Vagina (tissue), 2 donors: ENCODE data around the gene SMOC2. TPM values are rescaled to one million over a fixed set of nuclear protein-coding genes. Genes with fewer than 3 reads are reported as not detected.

Source experiments
- DNase-seq, 2 donors: peaks; one replicate each; pipeline ENCODE4 v3.0.0-alpha.2; 2017; ENCODE audit errors: extremely low spot score in 2 of 2
- H3K27ac ChIP-seq: fragments of 200-600 bp; sonication (generic); one replicate; pipeline ENCODE4 v1.5.1; 2019
- H3K27me3 ChIP-seq: fragments of 200-600 bp; sonication (generic); one replicate; pipeline ENCODE4 v1.5.1; 2019
- H3K36me3 ChIP-seq, 2 donors: fragments of 200-600 bp; sonication (generic); one replicate each; pipeline ENCODE4 v1.5.1; 2017 to 2019
- H3K4me1 ChIP-seq: fragments of 200-600 bp; sonication (generic); one replicate; pipeline ENCODE4 v1.5.1; 2019
- H3K4me3 ChIP-seq, 2 donors: fragments of 200-600 bp; sonication (generic); 1 replicate in 1 of 2; 2 replicates in 1 of 2; pipeline ENCODE4 v1.5.1; 2016 to 2019
- H3K9me3 ChIP-seq: fragments of 200-600 bp; sonication (generic); one replicate; pipeline ENCODE4 v1.5.1; 2019
- POLR2A ChIP-seq, 2 donors: fragments of 450-650 bp; IDR thresholded peaks; one replicate each; pipeline ENCODE4 v1.6.1; 2017; ENCODE audit warnings: antibody characterized with exemption in 2 of 2, mild to moderate bottlenecking in 2 of 2, moderate library complexity in 2 of 2
- POLR2AphosphoS5 ChIP-seq, 2 donors: sonication (generic); formaldehyde crosslinking; IDR thresholded peaks; one replicate each; pipeline ENCODE4 v1.9.0; 2017; ENCODE audit warnings: antibody characterized with exemption in 2 of 2, mild to moderate bottlenecking in 2 of 2, low read depth in 1 of 2; ENCODE audit not compliant: insufficient read depth in 1 of 2
- intact Hi-C: fragments of 100-400 bp; cut with DNase I; formaldehyde crosslinking; loops from one replicate; pipeline ENCODE4 v1.15.1; 2023
- total RNA-seq: library from RNA; depleted of rRNA; stranded (reverse); fragments of >200 nt; gene quantifications from one replicate; pipeline ENCODE4 v1.2.3, GENCODE V29; 2016
- TF ChIP-seq, protein P1 (sequence below), 3 experiments: fragments of 450-650 bp in 2 of 3; fragments of 200-600 bp in 1 of 3; sonication (generic) in 1 of 3; IDR thresholded peaks; one replicate each; pipeline ENCODE4 v1.5.1; 2017 to 2019; ENCODE audit warnings: antibody characterized with exemption in 3 of 3, mild to moderate bottlenecking in 2 of 3, moderate library complexity in 2 of 3

SMOC2 gene
- total RNA-seq, 1 donor from 2014 or later: 22.1 TPM

DNA sequence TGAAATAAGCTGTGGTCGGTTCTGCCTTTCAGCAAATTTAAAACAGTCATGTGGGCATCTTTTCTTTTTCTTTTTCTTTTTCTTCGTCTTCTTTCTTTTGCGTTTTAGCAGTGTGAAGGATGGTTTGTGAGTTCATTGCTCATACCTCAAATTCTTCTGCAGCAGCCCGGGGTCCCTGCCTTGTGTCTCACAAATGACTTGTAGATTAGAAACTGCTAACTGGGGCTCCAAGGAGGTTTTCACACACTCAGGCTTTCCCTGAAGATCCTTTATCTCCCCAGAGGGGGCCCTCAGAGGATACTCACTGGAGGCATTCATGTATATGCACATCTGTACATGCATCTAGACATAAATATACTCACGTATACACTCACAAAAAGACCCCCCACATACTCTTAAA lies 1.7 kb downstream of the SMOC2 start:
- Histone ChIP-seq H3K27ac (no peak overlapping the region), H3K4me1 (peaks cover 22% of the 10 kb centered on the region), H3K4me3 (peak overlapping the region; percentile 43 to 45), H3K9me3 (no peaks in the 10 kb centered on the region), H3K27me3 (peaks cover 5% of the 10 kb centered on the region), H3K36me3 (no peaks in the 10 kb centered on the region)
- peak in 1 of 2 donors; percentile 40 for DNase-seq
- intact Hi-C loops: no loop called here
- TF ChIP-seq, protein P1, sequence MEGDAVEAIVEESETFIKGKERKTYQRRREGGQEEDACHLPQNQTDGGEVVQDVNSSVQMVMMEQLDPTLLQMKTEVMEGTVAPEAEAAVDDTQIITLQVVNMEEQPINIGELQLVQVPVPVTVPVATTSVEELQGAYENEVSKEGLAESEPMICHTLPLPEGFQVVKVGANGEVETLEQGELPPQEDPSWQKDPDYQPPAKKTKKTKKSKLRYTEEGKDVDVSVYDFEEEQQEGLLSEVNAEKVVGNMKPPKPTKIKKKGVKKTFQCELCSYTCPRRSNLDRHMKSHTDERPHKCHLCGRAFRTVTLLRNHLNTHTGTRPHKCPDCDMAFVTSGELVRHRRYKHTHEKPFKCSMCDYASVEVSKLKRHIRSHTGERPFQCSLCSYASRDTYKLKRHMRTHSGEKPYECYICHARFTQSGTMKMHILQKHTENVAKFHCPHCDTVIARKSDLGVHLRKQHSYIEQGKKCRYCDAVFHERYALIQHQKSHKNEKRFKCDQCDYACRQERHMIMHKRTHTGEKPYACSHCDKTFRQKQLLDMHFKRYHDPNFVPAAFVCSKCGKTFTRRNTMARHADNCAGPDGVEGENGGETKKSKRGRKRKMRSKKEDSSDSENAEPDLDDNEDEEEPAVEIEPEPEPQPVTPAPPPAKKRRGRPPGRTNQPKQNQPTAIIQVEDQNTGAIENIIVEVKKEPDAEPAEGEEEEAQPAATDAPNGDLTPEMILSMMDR (IDR thresholded peaks at IDR 0.05): no peak
- TF ChIP-seq POLR2A (IDR thresholded peaks at IDR 0.05) (no peak), POLR2AphosphoS5 (IDR thresholded peaks at IDR 0.05; ENCODE audit: insufficient read depth in 1 of 2, low read depth in 1 of 2) (no peak)

DNA sequence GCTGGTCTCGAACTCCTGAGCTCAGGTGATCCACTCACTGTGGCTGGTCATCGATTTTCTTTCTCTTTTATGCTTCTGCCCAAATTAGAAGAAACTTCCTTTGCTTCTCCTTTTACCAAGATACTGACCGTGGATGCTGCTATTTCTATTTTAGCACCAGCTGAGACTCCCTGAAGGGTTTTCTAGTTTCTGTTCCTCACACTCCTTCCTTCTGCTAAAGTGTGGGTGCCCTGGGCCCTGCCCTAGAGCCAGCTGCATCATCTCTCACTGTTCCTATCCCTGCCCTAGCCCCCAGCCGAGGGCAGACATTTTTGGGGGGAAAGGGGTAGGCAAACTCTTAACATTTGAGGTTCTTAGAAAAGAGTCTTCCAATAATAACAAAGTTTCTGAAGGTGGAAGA lies 6.3 kb downstream of the SMOC2 start:
- Histone ChIP-seq H3K4me1 (peaks cover 11% of the 10 kb centered on the region), H3K9me3 (no peaks in the 10 kb centered on the region), H3K27ac (no peak overlapping the region), H3K36me3 (no peaks in the 10 kb centered on the region), H3K27me3 (no peaks in the 10 kb centered on the region), H3K4me3 (no peak overlapping the region)
- intact Hi-C loops: no loop called here
- TF ChIP-seq POLR2A (IDR thresholded peaks at IDR 0.05): no peak
- TF ChIP-seq, protein P1 (IDR thresholded peaks at IDR 0.05): no peak
- TF ChIP-seq POLR2AphosphoS5 (IDR thresholded peaks at IDR 0.05; ENCODE audit: insufficient read depth in 1 of 2, low read depth in 1 of 2): no peak
- DNase-seq: no peak

GRCh38 chr6:168447700-168448099 lies 6.7 kb downstream of the SMOC2 start:
- no peak overlapping the region for H3K4me3 ChIP-seq
- H3K9me3 ChIP-seq: no peaks in the 10 kb centered on the region
- no peaks in the 10 kb centered on the region for H3K27me3 ChIP-seq
- no peak overlapping the region for H3K27ac ChIP-seq
- peak in 1 of 2 donors; percentile 64 for DNase-seq
- intact Hi-C loops: no loop called here
- no peaks in the 10 kb centered on the region for H3K36me3 ChIP-seq
- H3K4me1 ChIP-seq: peaks cover 10% of the 10 kb centered on the region
- TF ChIP-seq POLR2A (IDR thresholded peaks at IDR 0.05) (no peak), POLR2AphosphoS5 (IDR thresholded peaks at IDR 0.05; ENCODE audit: insufficient read depth in 1 of 2, low read depth in 1 of 2) (no peak)
- TF ChIP-seq, protein P1 (IDR thresholded peaks at IDR 0.05): no peak

GRCh38 chr6:168448243-168448855 lies 7.4 kb downstream of the SMOC2 start:
- peak in 1 of 2 donors; percentile 37 for DNase-seq
- no peak overlapping the region for H3K27ac ChIP-seq
- no peak overlapping the region for H3K4me3 ChIP-seq
- H3K36me3 ChIP-seq: no peaks in the 10 kb centered on the region
- intact Hi-C loops: no loop called here
- no peaks in the 10 kb centered on the region for H3K27me3 ChIP-seq
- H3K4me1 ChIP-seq: peaks cover 15% of the 10 kb centered on the region
- H3K9me3 ChIP-seq: no peaks in the 10 kb centered on the region
- TF ChIP-seq POLR2AphosphoS5 (IDR thresholded peaks at IDR 0.05; ENCODE audit: insufficient read depth in 1 of 2, low read depth in 1 of 2) (no peak), POLR2A (IDR thresholded peaks at IDR 0.05) (no peak)
- TF ChIP-seq, protein P1 (IDR thresholded peaks at IDR 0.05): no peak

GRCh38 chr6:168450917-168451316 lies 9.9 kb downstream of the SMOC2 start:
- DNase-seq: no peak
- intact Hi-C loops: no loop called here
- peaks cover 15% of the 10 kb centered on the region for H3K4me1 ChIP-seq
- no peak for TF ChIP-seq POLR2A (IDR thresholded peaks at IDR 0.05)
- no peak for TF ChIP-seq POLR2AphosphoS5 (IDR thresholded peaks at IDR 0.05; ENCODE audit: insufficient read depth in 1 of 2, low read depth in 1 of 2)
- TF ChIP-seq, protein P1 (IDR thresholded peaks at IDR 0.05): no peak
- H3K4me3 ChIP-seq: no peak overlapping the region
- no peaks in the 10 kb centered on the region for H3K9me3 ChIP-seq
- no peaks in the 10 kb centered on the region for H3K27me3 ChIP-seq
- no peak overlapping the region for H3K27ac ChIP-seq
- no peaks in the 10 kb centered on the region for H3K36me3 ChIP-seq
